Measurements from ENCODE around the gene CMIP.

The CMIP gene

DNA sequence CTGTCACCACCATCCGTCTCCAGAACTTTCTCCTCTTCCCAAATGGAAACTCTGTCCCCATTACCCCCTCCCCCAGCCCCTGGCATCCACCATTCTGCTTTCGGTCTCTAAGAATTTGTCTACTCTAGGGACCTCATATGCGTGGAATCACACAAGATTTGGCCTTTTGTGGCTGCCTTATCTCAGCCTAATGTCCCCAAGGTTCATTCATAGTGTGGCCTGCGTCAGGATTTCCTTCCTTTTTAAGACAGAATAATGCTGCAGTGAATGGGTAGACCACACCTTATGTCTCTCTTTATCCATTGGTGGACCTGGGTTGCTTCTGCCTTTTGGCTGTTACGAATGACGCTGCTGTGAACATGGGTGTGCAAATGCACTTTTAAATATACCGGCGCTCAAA lies 194.7 kb downstream of the CMIP start:
- no peak for DNase-seq (ENCODE audit: low read depth in 2 of 2)

GRCh38 chr16:81639931-81640680 lies 195.5 kb downstream of the CMIP start:
- DNase-seq (ENCODE audit: low read depth in 2 of 2) = no peak

DNA sequence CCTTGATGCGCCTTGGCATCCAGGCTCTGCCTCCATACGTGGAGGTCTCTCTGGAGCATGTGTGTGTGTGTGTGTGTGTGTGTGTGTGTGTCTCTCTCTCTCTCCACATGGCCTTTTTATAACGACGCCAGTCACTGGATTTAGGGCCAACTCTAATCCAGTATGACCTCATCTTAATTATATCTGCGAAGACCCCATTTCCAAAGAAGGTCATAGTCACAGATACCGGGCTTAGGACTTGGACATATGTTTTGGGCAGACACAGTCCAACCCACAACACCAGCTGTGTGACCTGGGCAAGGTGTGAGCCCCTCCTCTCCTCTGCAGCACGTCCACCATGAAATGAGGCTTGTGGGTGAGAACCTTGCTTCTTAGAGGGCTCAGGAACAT lies 196.1 kb downstream of the CMIP start:
- no peak for DNase-seq (ENCODE audit: low read depth in 2 of 2)

- DNase-seq (ENCODE audit: low read depth in 2 of 2) = no peak
Observed at GRCh38 chr16:81641395-81642106, 196.9 kb downstream of the CMIP start.

DNA sequence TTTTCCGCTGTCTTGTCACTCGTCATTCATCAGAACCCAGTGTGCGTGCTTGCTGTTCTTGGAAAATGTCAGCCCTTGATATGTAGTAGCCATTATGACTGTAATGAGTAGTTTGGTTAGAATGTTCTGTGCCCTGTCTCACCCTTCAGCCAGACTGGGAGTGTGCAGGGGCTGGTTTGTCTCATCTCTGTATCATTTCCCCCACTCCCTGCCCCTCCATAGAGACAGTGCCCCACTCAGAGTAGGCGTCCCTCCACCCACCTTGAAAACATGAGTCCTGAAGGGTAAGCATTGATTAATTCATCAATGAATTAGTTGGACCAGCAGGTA lies 197.5 kb downstream of the CMIP start:
- no peak for DNase-seq (ENCODE audit: low read depth in 2 of 2)

GRCh38 chr16:81642943-81643342 lies 198.3 kb downstream of the CMIP start:
- DNase-seq (ENCODE audit: low read depth in 2 of 2) = no peak

DNA sequence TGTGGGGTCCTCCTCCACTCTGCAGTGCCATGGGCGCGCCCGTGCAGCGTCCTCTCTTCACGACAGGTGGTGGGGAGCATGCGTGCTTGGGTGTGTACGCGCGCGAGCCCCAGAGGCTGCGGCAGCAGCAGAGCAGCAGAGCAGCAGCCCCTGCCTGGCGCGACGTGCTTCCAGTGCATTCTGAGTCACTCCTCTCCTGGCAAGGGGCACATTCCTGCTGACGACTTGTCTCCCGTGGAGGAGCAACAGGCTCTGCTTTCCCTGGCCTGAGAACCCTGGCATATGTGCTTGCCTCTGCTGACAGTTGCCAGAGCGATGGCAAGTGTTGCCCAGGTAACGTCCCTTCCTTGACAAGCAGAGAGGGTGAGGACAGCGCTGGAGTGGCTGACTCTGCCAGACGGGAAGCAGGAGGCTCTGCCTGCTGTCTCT lies 200.7 kb downstream of the CMIP start:
- no peak for DNase-seq (ENCODE audit: low read depth in 2 of 2)

DNA sequence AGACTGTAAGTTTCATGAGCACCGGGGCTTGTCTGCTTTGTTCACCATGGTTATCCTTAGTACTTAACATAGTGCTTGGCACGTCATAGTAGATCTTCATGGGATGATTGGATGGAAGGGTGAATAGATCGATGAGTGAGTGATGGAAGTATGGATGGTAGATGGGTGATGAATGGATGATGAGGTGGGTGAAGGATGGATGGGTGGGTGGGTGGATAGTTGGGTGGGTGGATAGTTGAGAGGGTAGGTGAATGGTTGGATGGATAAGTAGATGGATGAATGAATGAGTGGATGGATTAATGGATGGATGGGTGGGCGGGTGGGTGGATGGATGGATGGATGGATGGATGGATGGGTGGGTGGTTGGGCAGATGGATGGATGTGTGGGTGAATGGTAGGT lies 201.3 kb downstream of the CMIP start:
- DNase-seq (ENCODE audit: low read depth in 2 of 2) = no peak

GRCh38 chr16:81646561-81646960 lies 202.0 kb downstream of the CMIP start:
- no peak for DNase-seq (ENCODE audit: low read depth in 2 of 2)

- no peak for DNase-seq (ENCODE audit: low read depth in 2 of 2)
Observed at GRCh38 chr16:81647527-81647926, 202.9 kb downstream of the CMIP start.

DNA sequence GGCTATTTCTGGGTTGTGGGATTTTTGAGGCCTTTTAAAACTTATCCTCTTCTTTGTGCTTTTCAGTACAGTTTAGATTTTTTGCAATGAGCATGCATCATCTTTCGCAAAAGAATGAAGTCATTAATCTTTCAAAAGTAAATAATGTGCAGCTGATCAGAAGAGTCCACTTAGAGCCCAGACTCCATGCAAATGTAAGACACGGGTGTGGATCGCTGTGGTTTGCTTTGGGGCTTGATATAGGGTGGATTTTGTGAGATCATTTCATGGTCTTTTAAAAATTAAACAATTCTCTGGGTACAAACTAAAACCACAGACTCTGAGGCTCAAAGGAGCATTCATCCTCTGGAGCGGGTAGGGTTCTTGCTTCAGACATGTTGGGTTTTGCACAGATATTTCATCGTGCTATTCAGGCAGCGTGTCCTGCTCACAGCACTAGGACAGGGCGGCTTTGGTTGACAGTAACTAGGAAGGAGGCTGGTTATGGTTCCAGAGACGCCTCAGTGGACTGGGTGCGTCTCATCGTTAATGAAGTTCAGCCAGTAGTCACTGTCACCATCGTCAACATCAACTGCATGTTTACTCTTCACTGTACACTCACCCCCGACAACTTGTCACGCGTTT lies 205.1 kb downstream of the CMIP start:
- no peak for DNase-seq (ENCODE audit: low read depth in 2 of 2)

DNA sequence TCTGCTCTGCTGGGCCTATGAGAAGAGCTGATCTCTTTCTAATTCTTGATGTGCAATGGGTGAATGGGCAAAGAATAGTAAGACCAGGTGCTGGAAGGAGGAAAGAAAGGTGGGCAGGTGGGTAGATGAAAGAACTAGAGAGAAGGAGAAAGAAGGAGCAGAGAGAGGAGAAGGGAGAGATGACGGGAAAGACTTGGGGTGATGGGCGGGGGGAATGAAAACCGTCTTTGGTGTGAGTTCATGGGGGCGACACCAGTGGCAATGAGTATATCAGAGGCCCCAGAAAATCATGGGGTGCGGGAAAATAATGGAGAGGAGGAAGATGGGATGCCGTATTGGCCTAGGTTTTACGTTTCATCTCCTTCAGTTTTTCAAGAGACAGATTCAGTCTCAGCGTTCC lies 205.7 kb downstream of the CMIP start:
- DNase-seq (ENCODE audit: low read depth in 2 of 2) = no peak

GRCh38 chr16:81650982-81651562 lies 206.5 kb downstream of the CMIP start:
- DNase-seq (ENCODE audit: low read depth in 2 of 2) = no peak

- no peak for DNase-seq (ENCODE audit: low read depth in 2 of 2)
Observed at GRCh38 chr16:81651758-81652718, 207.4 kb downstream of the CMIP start.

DNA sequence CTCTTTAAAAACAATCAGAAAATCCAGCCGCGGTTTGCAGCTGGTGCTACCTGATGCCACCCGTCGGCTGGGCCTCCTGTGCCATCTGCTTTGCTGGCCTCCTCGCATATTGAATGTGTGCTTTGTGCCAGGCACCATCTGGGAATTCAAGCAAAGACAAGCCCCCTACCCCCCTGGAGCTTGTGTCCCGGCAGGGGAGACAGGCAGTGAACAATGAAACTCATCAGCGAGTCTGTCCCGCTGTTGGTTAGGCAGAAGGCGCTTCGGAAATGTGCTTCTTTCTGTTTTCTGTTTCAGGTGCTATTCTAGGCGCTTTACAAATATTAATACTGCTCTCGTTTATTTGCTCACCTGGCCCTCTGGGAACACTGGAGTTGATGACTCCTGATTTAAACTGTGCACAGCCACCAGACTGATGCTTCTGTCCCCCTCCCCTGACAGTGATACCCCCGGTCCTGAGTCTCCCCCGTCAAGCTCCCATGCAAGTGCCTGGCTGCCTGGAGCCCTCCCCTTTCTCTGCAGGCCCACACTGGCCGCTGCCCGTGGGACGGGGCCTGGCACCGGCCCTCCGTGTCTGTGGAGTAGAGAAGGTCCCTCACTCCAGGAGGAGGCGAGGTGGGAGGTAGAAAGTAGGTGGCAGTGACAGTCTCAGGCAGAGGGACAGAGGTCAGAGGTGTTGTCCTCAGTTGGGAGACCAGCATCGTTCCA lies 208.3 kb downstream of the CMIP start:
- no peak for DNase-seq (ENCODE audit: low read depth in 2 of 2)

DNA sequence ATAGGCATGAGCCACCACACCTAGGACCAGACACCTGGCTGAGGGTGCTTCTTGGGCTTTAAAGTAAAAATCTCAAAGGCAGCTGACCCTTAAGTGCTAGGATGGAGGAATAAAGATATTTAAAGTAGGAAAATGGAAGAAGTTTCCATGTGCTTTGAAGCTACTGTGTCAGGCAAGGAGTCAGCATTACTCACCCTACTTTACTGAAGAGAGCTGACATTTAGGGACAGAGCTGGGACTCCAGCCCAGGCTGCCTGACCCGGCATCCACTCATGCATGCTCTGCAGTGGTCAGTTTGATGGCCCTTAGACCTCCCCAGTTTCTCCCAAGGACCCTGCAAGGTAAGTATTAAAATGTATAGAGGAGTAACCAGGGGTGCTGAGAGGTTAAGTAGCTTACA lies 209.7 kb downstream of the CMIP start:
- DNase-seq (ENCODE audit: low read depth in 2 of 2) = no peak

- no peak for DNase-seq (ENCODE audit: low read depth in 2 of 2)
Observed at GRCh38 chr16:81655469-81656162, 211.0 kb downstream of the CMIP start.

DNA sequence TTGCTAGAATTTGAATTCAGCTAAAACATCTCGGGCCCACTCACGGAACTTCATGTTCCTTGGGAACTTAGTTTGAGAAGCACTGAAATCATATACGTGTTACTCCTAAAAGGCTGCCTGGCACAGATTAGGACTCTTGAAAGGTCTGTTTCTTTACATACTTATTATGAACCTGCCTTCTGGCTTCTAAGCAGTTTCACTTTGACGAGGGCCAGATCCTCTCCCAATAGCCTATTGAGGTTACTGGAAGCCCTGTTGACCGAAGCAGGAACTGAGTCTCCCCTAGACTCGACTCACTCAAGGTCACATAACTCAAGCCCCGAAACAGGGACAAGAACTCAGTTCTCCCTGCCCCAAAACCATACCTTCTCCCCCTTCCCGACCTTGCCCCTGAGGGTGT lies 212.6 kb downstream of the CMIP start:
- no peak for DNase-seq (ENCODE audit: low read depth in 2 of 2)

- no peak for DNase-seq (ENCODE audit: low read depth in 2 of 2)
Observed at GRCh38 chr16:81657781-81658180, 213.2 kb downstream of the CMIP start.

DNA sequence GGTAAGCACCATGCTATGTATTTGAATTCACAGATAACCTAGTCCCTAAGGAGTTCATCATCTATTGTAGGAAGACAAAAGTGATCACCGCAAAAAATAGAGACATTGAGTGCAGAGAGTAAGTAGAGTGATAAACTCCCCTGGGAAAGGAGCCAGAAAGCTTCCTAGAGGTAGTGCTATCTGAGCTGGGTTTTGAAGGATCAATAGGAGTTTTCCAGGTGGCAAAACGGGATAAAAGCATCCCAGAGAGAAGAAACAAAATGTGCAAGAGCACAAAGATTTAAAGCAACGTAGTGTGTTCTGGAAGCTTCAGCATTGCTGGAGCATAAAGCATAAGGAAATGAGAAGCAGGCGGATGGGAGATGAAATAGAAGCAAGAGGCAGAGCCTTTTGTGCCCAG lies 213.8 kb downstream of the CMIP start:
- DNase-seq (ENCODE audit: low read depth in 2 of 2) = no peak
